K562 (cell line): ENCODE results near the gene NDUFA5. TPM values are rescaled to one million over a fixed set of nuclear protein-coding genes. Genes with fewer than 3 reads are reported as not detected.
A peak's percentile ranks its signal among the peaks of the same experiment; 100 is the strongest.

ENCODE experiments used
- FIP1L1 ChIP-seq: fragments of 200-400 bp; formaldehyde crosslinking; IDR thresholded peaks from 2 replicates; pipeline ENCODE4 v1.6.1; 2018; ENCODE audit warnings: mild to moderate bottlenecking, low read depth, low read length; ENCODE audit not compliant: poor library complexity, severe bottlenecking
- HMG20A ChIP-seq: fragments of 450-650 bp; formaldehyde crosslinking; conservative IDR thresholded peaks from 2 replicates; pipeline ENCODE4 v1.4.0; 2020; ENCODE audit warnings: mild to moderate bottlenecking, mixed read lengths
- ILF3 ChIP-seq: fragments of 450-650 bp; IDR thresholded peaks from 2 replicates; pipeline ENCODE4 v1.6.1; 2018; ENCODE audit warnings: antibody characterized with exemption, mild to moderate bottlenecking, moderate library complexity, borderline replicate concordance
- NEUROD1 ChIP-seq: fragments of 150-350 bp; IDR thresholded peaks from 2 replicates; pipeline ENCODE4 v1.6.1; 2014; ENCODE audit warnings: borderline replicate concordance, low read length, low read depth; ENCODE audit not compliant: partially characterized antibody
- PYGO2 ChIP-seq: fragments of 450-650 bp; IDR thresholded peaks from 2 replicates; pipeline ENCODE4 v1.6.1; 2016; ENCODE audit warnings: mild to moderate bottlenecking, missing genetic modification characterization, moderate library complexity, missing compliant biosample characterization
- SMAD1 ChIP-seq: fragments of 150-350 bp; IDR thresholded peaks from 2 replicates; pipeline ENCODE4 v1.6.1; 2014; ENCODE audit warnings: low read length, low read depth; ENCODE audit not compliant: partially characterized antibody
- SMARCE1 ChIP-seq: fragments of 450-650 bp; IDR thresholded peaks from 2 replicates; pipeline ENCODE4 v1.7.1; 2016; ENCODE audit warnings: mild to moderate bottlenecking
- SMC3 ChIP-seq: conservative IDR thresholded peaks from 2 replicates; pipeline ENCODE4 v1.6.1; 2011; ENCODE audit warnings: low read depth, low read length, improper control_type of control experiment; ENCODE audit not compliant: insufficient read depth
- SPI1 ChIP-seq: IDR thresholded peaks from 2 replicates; pipeline ENCODE4 v1.6.1; 2011; ENCODE audit warnings: low read depth, low read length, control low read depth, borderline replicate concordance
- TCFL5 ChIP-seq: fragments of 250-450 bp; sonication (Bioruptor Pico); conservative IDR thresholded peaks from 2 replicates; pipeline ENCODE4 v1.6.1; 2021; ENCODE audit warnings: mild to moderate bottlenecking, moderate library complexity, matching md5 sums
- TGIF2 ChIP-seq: sonication (generic); formaldehyde crosslinking; IDR thresholded peaks from 2 replicates; pipeline ENCODE4 v1.8.1; 2022; ENCODE audit warnings: mild to moderate bottlenecking, missing genetic modification reagents, moderate library complexity
- U2AF1 ChIP-seq: fragments of 200-400 bp; formaldehyde crosslinking; optimal IDR thresholded peaks from 2 replicates; pipeline ENCODE3; 2017; ENCODE audit warnings: mild to moderate bottlenecking, low read depth, low read length, moderate library complexity
- ZKSCAN3 ChIP-seq: fragments of 250-450 bp; sonication (Bioruptor Pico); IDR thresholded peaks from 2 replicates; pipeline ENCODE4 v1.4.0; 2020
- ZNF165 ChIP-seq: fragments of 250-450 bp; sonication (Bioruptor Pico); IDR thresholded peaks from 2 replicates; pipeline ENCODE4 v1.4.0; 2020; ENCODE audit warnings: borderline replicate concordance
- ZNF184 ChIP-seq: sonication (generic); formaldehyde crosslinking; IDR thresholded peaks from 2 replicates; pipeline ENCODE4 v1.5.0; 2020; ENCODE audit warnings: missing genetic modification reagents
- ZNF384 ChIP-seq: IDR thresholded peaks from 2 replicates; pipeline ENCODE4 v1.6.1; 2012; ENCODE audit warnings: low read depth, low read length, improper control_type of control experiment
- ZNF77 ChIP-seq: fragments of 250-450 bp; sonication (Bioruptor Pico); IDR thresholded peaks from 2 replicates; pipeline ENCODE4 v1.5.0; 2020
- polyA plus RNA-seq, 8 experiments: library from polyadenylated mRNA; depleted of rRNA in 4 of 8; stranded (reverse) in 5 of 8; unstranded in 3 of 8; fragments of >200 nt; fragmentation: Nextera tagmentation in 2 of 8; fragmentation: Illumina TruSeq in 1 of 8; extraction: Ambion mirVana in 2 of 8; extraction: Trizol in 1 of 8; gene quantifications; 2 replicates each; pipeline versions ENCODE4 v1.2.1 to v1.2.3, GENCODE V29; 2011 to 2014; ENCODE audit warnings: inconsistent platforms in 1 of 8, missing spikeins in 1 of 8
- total RNA-seq, 7 experiments: library from RNA; depleted of rRNA in 6 of 7; stranded (reverse); fragments of >200 nt in 6 of 7; fragmentation: Illumina TruSeq in 2 of 7; extraction: Trizol in 2 of 7; gene quantifications; 2 replicates each; pipeline versions ENCODE4 v1.2.1 to v1.2.3, GENCODE V29; 2011 to 2021; ENCODE audit warnings: low replicate concordance in 1 of 7
- TF ChIP-seq, protein P1 (sequence below): fragments of 450-650 bp; IDR thresholded peaks from 2 replicates; pipeline ENCODE4 v1.6.1; 2017; ENCODE audit warnings: mild to moderate bottlenecking, moderate library complexity

Gene NDUFA5
- total and polyA plus RNA-seq, 9 of the 15 experiments (the other 6 are each of a cell fraction or from before 2014, with no cell fraction given) = 155 to 677 (median 269) TPM

DNA sequence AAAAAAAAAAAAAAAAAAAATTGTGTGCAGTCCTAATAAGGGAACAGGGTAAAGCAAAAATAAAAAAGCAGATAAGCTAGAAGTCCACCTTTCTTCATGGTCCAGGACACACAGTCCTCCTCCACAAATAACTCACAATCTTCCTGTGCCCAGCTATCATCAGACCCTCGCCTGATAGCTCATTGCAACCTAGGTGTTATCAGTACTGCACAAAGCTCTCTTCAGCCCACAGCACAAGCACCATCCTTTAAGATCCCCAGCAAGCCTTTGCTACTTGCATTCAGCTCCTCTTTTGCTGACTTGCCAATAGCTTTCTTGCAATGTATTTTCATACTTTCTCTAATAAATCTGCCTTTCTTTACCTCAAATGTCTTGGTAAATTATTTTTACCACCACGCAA lies 5.0 kb downstream of the NDUFA5 start (continued):
- no peak for TF ChIP-seq ZKSCAN3
- no peak for TF ChIP-seq FIP1L1
- no peak for TF ChIP-seq SMC3
- no peak for TF ChIP-seq U2AF1
- no peak for TF ChIP-seq SPI1
- no peak for TF ChIP-seq TGIF2 (CRISPR knock-in tag)
- TF ChIP-seq ZNF384 = peak; percentile 18; the same call in 1 of the 2 replicates
- no peak for TF ChIP-seq ZNF77
- TF ChIP-seq SMARCE1 = peak; percentile 72; the same call in 1 of the 2 replicates
- no peak for TF ChIP-seq TCFL5 (CRISPR knock-in tag)
- no peak for TF ChIP-seq ZNF184 (CRISPR knock-in tag)
- no peak for TF ChIP-seq NEUROD1
- TF ChIP-seq, protein P1, sequence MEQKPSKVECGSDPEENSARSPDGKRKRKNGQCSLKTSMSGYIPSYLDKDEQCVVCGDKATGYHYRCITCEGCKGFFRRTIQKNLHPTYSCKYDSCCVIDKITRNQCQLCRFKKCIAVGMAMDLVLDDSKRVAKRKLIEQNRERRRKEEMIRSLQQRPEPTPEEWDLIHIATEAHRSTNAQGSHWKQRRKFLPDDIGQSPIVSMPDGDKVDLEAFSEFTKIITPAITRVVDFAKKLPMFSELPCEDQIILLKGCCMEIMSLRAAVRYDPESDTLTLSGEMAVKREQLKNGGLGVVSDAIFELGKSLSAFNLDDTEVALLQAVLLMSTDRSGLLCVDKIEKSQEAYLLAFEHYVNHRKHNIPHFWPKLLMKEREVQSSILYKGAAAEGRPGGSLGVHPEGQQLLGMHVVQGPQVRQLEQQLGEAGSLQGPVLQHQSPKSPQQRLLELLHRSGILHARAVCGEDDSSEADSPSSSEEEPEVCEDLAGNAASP = no peak
- no peak for TF ChIP-seq SMAD1
- TF ChIP-seq PYGO2 (tag) = no peak
- TF ChIP-seq ILF3 = no peak
- no peak for TF ChIP-seq HMG20A (CRISPR knock-in tag)
- no peak for TF ChIP-seq ZNF165 (CRISPR knock-in tag)
- TF ChIP-seq, all 486 proteins: peak for 59
